Mesenchymal stem cell (in vitro differentiated cells and primary cell): Measurements from ENCODE around the gene SIGLEC1.

ENCODE experiments used
- DNase-seq: peaks from one replicate; pipeline ENCODE4 v3.0.0-alpha.2; 2013
- H2AFZ ChIP-seq: one replicate; pipeline ENCODE4 v1.6.1; 2013; ENCODE audit warnings: low read depth, mild to moderate bottlenecking, control low read depth, inconsistent platforms, low read length, moderate library complexity
- H2AK5ac ChIP-seq: 2 replicates; pipeline ENCODE4 v1.6.1; 2013; ENCODE audit warnings: low read length, moderate library complexity, mild to moderate bottlenecking, inconsistent platforms; ENCODE audit not compliant: severe bottlenecking
- H2BK120ac ChIP-seq: one replicate; pipeline ENCODE4 v1.6.1; 2013; ENCODE audit warnings: low read depth, mild to moderate bottlenecking, inconsistent platforms, low read length, moderate library complexity
- H2BK12ac ChIP-seq, 2 experiments: one replicate each; pipeline ENCODE4 v1.6.1; 2013; ENCODE audit warnings: inconsistent platforms in 2 of 2, low read length in 2 of 2, mild to moderate bottlenecking in 2 of 2, moderate library complexity in 2 of 2, control low read depth in 1 of 2
- H2BK15ac ChIP-seq: one replicate; pipeline ENCODE4 v1.6.1; 2013; ENCODE audit warnings: mild to moderate bottlenecking, low read depth, inconsistent platforms; ENCODE audit not compliant: poor library complexity, severe bottlenecking
- H2BK5ac ChIP-seq: 2 replicates; pipeline ENCODE4 v1.6.1; 2013; ENCODE audit warnings: low read depth, mild to moderate bottlenecking, low read length, control low read depth, inconsistent platforms; ENCODE audit not compliant: poor library complexity, severe bottlenecking
- H3K14ac ChIP-seq, 2 experiments: one replicate each; pipeline ENCODE4 v1.6.1; 2013; ENCODE audit warnings: inconsistent platforms in 2 of 2, low read length in 2 of 2, control low read depth in 1 of 2, mild to moderate bottlenecking in 1 of 2, moderate library complexity in 1 of 2
- H3K18ac ChIP-seq, 2 experiments: one replicate each; pipeline ENCODE4 v1.6.1; 2013; ENCODE audit warnings: inconsistent platforms in 2 of 2, low read length in 2 of 2, control low read depth in 1 of 2, low read depth in 1 of 2, mild to moderate bottlenecking in 1 of 2
- H3K23ac ChIP-seq, 2 experiments: one replicate each; pipeline ENCODE4 v1.6.1; 2013; ENCODE audit warnings: inconsistent platforms in 2 of 2, low read length in 2 of 2, mild to moderate bottlenecking in 2 of 2, moderate library complexity in 2 of 2, control low read depth in 1 of 2
- H3K27ac ChIP-seq: 2 replicates; pipeline ENCODE4 v1.5.1; 2013; ENCODE audit warnings: mild to moderate bottlenecking, moderate library complexity, low read length, control low read depth, inconsistent platforms; ENCODE audit not compliant: poor library complexity, severe bottlenecking
- H3K27me3 ChIP-seq, 2 experiments: 2 replicates each; pipeline versions ENCODE4 v1.6.1 to v1.7.0; 2013; ENCODE audit warnings: low read length in 2 of 2, mild to moderate bottlenecking in 2 of 2, moderate library complexity in 2 of 2, control low read depth in 1 of 2, inconsistent platforms in 1 of 2; ENCODE audit not compliant: control insufficient read depth in 1 of 2, insufficient read depth in 1 of 2
- H3K36me3 ChIP-seq, 2 experiments: 2 replicates each; pipeline versions ENCODE4 v1.6.1 to v1.7.0; 2013; ENCODE audit warnings: low read length in 2 of 2, control low read depth in 1 of 2, inconsistent platforms in 1 of 2, low read depth in 1 of 2, mild to moderate bottlenecking in 1 of 2; ENCODE audit not compliant: insufficient read depth in 2 of 2, control insufficient read depth in 1 of 2
- H3K4ac ChIP-seq, 2 experiments: one replicate each; pipeline ENCODE4 v1.6.1; 2013; ENCODE audit warnings: inconsistent platforms in 2 of 2, low read length in 2 of 2, mild to moderate bottlenecking in 2 of 2, moderate library complexity in 2 of 2, control low read depth in 1 of 2, low read depth in 1 of 2
- H3K4me1 ChIP-seq: 2 replicates; pipeline ENCODE4 v1.6.1; 2013; ENCODE audit warnings: low read depth, low read length, control low read depth; ENCODE audit not compliant: control insufficient read depth, insufficient read depth
- H3K4me2 ChIP-seq: 2 replicates; pipeline ENCODE4 v1.6.1; 2013; ENCODE audit warnings: low read length, mild to moderate bottlenecking, inconsistent platforms; ENCODE audit not compliant: poor library complexity, severe bottlenecking
- H3K4me3 ChIP-seq, 2 experiments: 2 replicates each; pipeline versions ENCODE4 v1.5.1 to v1.7.0; 2013; ENCODE audit warnings: low read length in 2 of 2, mild to moderate bottlenecking in 2 of 2, control low read depth in 1 of 2, low read depth in 1 of 2; ENCODE audit not compliant: insufficient read depth in 1 of 2
- H3K79me1 ChIP-seq: replicated peaks from 2 replicates; pipeline ENCODE4 v1.6.1; 2013; ENCODE audit warnings: mild to moderate bottlenecking, control low read depth, low read length, inconsistent platforms; ENCODE audit not compliant: poor library complexity, severe bottlenecking
- H3K9ac ChIP-seq: 2 replicates; pipeline ENCODE4 v1.7.0; 2013; ENCODE audit warnings: mild to moderate bottlenecking, low read length, moderate library complexity
- H3K9me3 ChIP-seq: 2 replicates; pipeline ENCODE4 v1.7.0; 2013; ENCODE audit warnings: mild to moderate bottlenecking, low read length; ENCODE audit not compliant: control insufficient read depth
- H4K8ac ChIP-seq: one replicate; pipeline ENCODE4 v1.6.1; 2013; ENCODE audit warnings: inconsistent platforms, mild to moderate bottlenecking, low read length, moderate library complexity
- H4K91ac ChIP-seq: one replicate; pipeline ENCODE4 v1.6.1; 2013; ENCODE audit warnings: mild to moderate bottlenecking, low read length, inconsistent platforms
- WGBS: methylation state at CpG from one replicate; pipeline ENCODE4 v1.1.7; 2013; ENCODE audit warnings: mixed read lengths; 5-methylcytosine and 5-hydroxymethylcytosine counted together

SIGLEC1 gene

DNA sequence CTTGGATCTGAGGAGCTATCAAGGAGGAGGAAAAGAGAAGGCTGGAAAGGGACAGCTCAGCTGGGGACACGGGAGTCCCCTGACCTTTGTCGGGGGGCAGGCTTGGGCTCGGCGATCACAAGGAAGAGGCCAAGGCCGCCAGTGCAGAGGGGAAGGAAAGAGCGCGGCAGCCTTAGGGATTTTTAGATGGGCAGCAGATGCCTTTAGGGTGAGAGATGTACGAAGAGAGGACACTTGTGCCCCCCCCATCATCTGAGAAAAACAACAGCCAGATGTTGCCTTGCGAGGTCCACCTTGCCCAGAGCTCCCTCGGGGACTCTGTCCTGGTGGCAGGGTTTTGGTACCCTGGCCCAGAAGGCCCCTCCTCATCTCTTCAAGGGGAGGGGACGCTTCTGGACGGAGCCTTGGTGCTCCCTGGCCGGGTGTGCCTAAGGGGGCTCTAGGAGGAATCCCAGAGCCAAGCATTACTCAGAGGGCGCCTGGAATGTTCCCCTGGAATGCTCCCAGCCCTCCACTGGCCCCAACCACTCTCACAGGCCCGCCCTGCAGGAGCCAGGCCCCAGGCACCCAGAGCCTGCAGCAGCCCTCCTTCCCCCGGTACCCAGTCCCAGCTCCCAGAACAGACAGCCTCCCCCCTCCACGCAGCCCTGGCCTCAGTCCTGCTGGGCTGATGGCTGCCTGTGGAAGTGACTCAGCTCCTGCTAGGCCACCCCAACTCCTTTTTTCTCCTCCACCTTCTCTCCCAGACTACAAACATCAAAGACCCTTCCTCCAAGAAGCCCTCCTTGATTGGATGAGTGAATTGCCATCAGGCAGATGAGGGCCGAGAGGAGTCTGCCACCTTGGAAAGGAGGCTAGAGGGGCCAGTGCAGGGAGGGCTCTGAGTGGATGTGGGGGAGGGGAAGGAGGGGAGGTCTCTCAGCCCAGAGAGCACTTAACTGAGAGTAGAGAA is 32.4 kb downstream of the SIGLEC1 start:
- peak overlapping the region; percentile 78 for H4K91ac ChIP-seq
- 56% methylated on average over 16 of the region's 18 CpGs for WGBS
- H2BK5ac ChIP-seq, result no peak overlapping the region
- peaks cover 2 to 33% of the 10 kb centered on the region in 2 experiments for H3K36me3 ChIP-seq
- H3K9me3 ChIP-seq, result no peaks in the 10 kb centered on the region
- peak overlapping the region; percentile 87 for H3K9ac ChIP-seq
- peaks cover 3% of the 10 kb centered on the region for H3K79me1 ChIP-seq
- H3K4ac ChIP-seq, result peak overlapping the region; percentile 5 to 21
- no peak overlapping the region for H3K23ac ChIP-seq
- H3K4me2 ChIP-seq, result peak overlapping the region; percentile 81
- H3K18ac ChIP-seq, result peak overlapping the region; percentile 61 to 64
- H2BK12ac ChIP-seq, result peak overlapping the region in 1 of 2 experiments; percentile 80
- DNase-seq, result peak; percentile 56
- H3K27me3 ChIP-seq, result no peaks in the 10 kb centered on the region
- peak overlapping the region; percentile 70 for H2BK15ac ChIP-seq
- H2AK5ac ChIP-seq, result peak overlapping the region; percentile 70
- no peak overlapping the region for H2AFZ ChIP-seq
- H4K8ac ChIP-seq, result peak overlapping the region; percentile 45
- H3K27ac ChIP-seq, result peak overlapping the region; percentile 45
- H3K4me3 ChIP-seq, result peak overlapping the region in 1 of 2 experiments; percentile 90
- no peak overlapping the region for H2BK120ac ChIP-seq
- H3K14ac ChIP-seq, result no peak overlapping the region
- peaks cover 47% of the 10 kb centered on the region for H3K4me1 ChIP-seq

GRCh38 chr20:3678856-3679720 is 33.3 kb downstream of the SIGLEC1 start:
- Histone ChIP-seq H2BK5ac (no peak overlapping the region), H3K14ac (no peak overlapping the region), H3K4me2 (no peak overlapping the region), H2BK12ac (peak overlapping the region in 1 of 2 experiments; percentile 47), H4K91ac (peak overlapping the region; percentile 19), H4K8ac (no peak overlapping the region), H3K9ac (peak overlapping the region; percentile 87), H3K36me3 (peaks cover 11 to 42% of the 10 kb centered on the region in 2 experiments), H3K79me1 (peaks cover 3% of the 10 kb centered on the region), H3K18ac (no peak overlapping the region), H3K23ac (no peak overlapping the region), H3K27me3 (no peaks in the 10 kb centered on the region), H2BK120ac (no peak overlapping the region), H2AK5ac (peak overlapping the region; percentile 64), H3K9me3 (no peaks in the 10 kb centered on the region), H3K27ac (no peak overlapping the region), H3K4me3 (peak overlapping the region in 1 of 2 experiments; percentile 90), H2AFZ (no peak overlapping the region), H3K4me1 (peaks cover 47% of the 10 kb centered on the region), H2BK15ac (no peak overlapping the region), H3K4ac (no peak overlapping the region)
- 93% methylated on average over 14 of the region's 14 CpGs for WGBS
- no peak for DNase-seq

DNA sequence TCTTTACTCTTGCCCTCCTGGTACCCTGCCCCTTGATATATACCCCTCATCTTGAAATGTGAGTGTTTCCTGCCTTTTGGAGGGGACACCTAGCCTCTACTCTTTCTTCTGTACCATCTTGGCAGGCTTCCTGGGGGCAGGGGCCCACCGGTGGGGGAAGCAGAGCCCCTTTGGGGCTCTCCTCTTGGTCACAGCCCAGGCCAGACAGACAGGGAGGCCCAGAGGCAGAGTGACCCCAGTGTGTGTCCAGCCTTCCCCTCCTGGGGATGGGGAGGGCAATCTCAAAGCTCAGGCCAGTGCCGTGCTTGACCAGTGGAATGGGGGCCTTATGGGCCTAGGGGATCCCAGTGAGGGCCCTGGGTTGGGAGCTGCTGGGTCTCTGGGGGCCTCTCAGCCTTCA is 34.2 kb downstream of the SIGLEC1 start:
- Histone ChIP-seq H3K79me1 (peaks cover 3% of the 10 kb centered on the region), H3K27me3 (no peaks in the 10 kb centered on the region)

More for the DNA sequence above, 34.2 kb downstream of the SIGLEC1 start:
- H2BK5ac ChIP-seq, result no peak overlapping the region
- H3K4ac ChIP-seq, result no peak overlapping the region
- WGBS, result 88% methylated on average over 2 of the region's 2 CpGs
- no peak overlapping the region for H3K4me3 ChIP-seq
- no peak overlapping the region for H2AFZ ChIP-seq
- H3K4me2 ChIP-seq, result no peak overlapping the region
- H3K23ac ChIP-seq, result no peak overlapping the region
- no peak overlapping the region for H4K8ac ChIP-seq
- H2BK15ac ChIP-seq, result no peak overlapping the region
- no peak overlapping the region for H3K27ac ChIP-seq
- H4K91ac ChIP-seq, result no peak overlapping the region
- peak overlapping the region; percentile 87 for H3K9ac ChIP-seq
- H3K36me3 ChIP-seq, result peaks cover 20 to 44% of the 10 kb centered on the region in 2 experiments
- peak overlapping the region; percentile 38 for H2AK5ac ChIP-seq
- H3K14ac ChIP-seq, result no peak overlapping the region
- H2BK12ac ChIP-seq, result no peak overlapping the region
- H3K4me1 ChIP-seq, result peaks cover 47% of the 10 kb centered on the region
- H3K18ac ChIP-seq, result no peak overlapping the region
- DNase-seq, result no peak
- no peak overlapping the region for H2BK120ac ChIP-seq
- H3K9me3 ChIP-seq, result no peaks in the 10 kb centered on the region
